Smooth muscle cell (in vitro differentiated cells): Measurements from ENCODE around the gene HECTD3. TPM values are rescaled to one million over a fixed set of nuclear protein-coding genes. Genes with fewer than 3 reads are reported as not detected.
"Not testable (repeated sequence)": the region's sequence is repeated elsewhere in the genome, so short reads cannot be mapped to it uniquely, and the experiment has no call there.

Experiments used
- DNase-seq: peaks from one replicate; lab custom pipeline; 2025; ENCODE audit not compliant: unreplicated experiment; lab: John Stamatoyannopoulos, UW
- H2AFZ ChIP-seq: fragments of 200-600 bp; sonication (generic); 2 replicates; pipeline ENCODE4 v1.6.0; 2016; ENCODE audit warnings: antibody characterized with exemption, low read depth, mild to moderate bottlenecking
- H3F3A ChIP-seq: fragments of 200-600 bp; sonication (generic); 2 replicates; pipeline ENCODE4 v1.6.0; 2017; ENCODE audit warnings: antibody characterized with exemption, low read depth
- H3K27ac ChIP-seq: fragments of 200-600 bp; sonication (generic); 2 replicates; pipeline ENCODE4 v1.5.1; 2016; ENCODE audit warnings: low read depth, mild to moderate bottlenecking
- H3K27me3 ChIP-seq: fragments of 200-600 bp; sonication (generic); 2 replicates; pipeline ENCODE4 v1.6.1; 2016; ENCODE audit warnings: low read depth, mild to moderate bottlenecking
- H3K36me3 ChIP-seq: fragments of 200-600 bp; sonication (generic); 2 replicates; pipeline ENCODE4 v1.5.1; 2016; ENCODE audit warnings: low read depth
- H3K4me1 ChIP-seq: fragments of 200-600 bp; sonication (generic); 2 replicates; pipeline ENCODE4 v1.5.1; 2016; ENCODE audit warnings: low read depth
- H3K4me2 ChIP-seq: fragments of 200-600 bp; sonication (generic); 2 replicates; pipeline ENCODE4 v1.6.0; 2016; ENCODE audit warnings: mild to moderate bottlenecking
- H3K4me3 ChIP-seq: fragments of 200-600 bp; sonication (generic); 2 replicates; pipeline ENCODE4 v1.5.1; 2016; ENCODE audit warnings: mild to moderate bottlenecking
- H3K79me2 ChIP-seq: fragments of 200-600 bp; sonication (generic); 2 replicates; pipeline ENCODE4 v1.6.0; 2016; ENCODE audit warnings: low read depth, mild to moderate bottlenecking
- H3K9ac ChIP-seq: fragments of 200-600 bp; sonication (generic); 2 replicates; pipeline ENCODE4 v1.6.0; 2016; ENCODE audit warnings: low read depth
- H3K9me3 ChIP-seq: fragments of 200-600 bp; sonication (generic); replicated peaks from 2 replicates; pipeline ENCODE4 v1.5.1; 2016; ENCODE audit warnings: low read depth
- H4K20me1 ChIP-seq: fragments of 200-600 bp; sonication (generic); 2 replicates; pipeline ENCODE4 v1.6.0; 2016; ENCODE audit warnings: low read depth
- WGBS: methylation state at CpG from one replicate; pipeline ENCODE4 v1.1.7; 2016; ENCODE audit warnings: low lambda C conversion rate; 5-methylcytosine and 5-hydroxymethylcytosine counted together
- polyA plus RNA-seq: library from polyadenylated mRNA; unstranded; fragments of >200 nt; fragmentation: Nextera tagmentation; extraction: Ambion mirVana; gene quantifications from 2 replicates; pipeline ENCODE4 v1.2.1, GENCODE V29; 2016
- total RNA-seq: library from RNA; depleted of rRNA; stranded (reverse); fragments of >200 nt; gene quantifications from 2 replicates; pipeline ENCODE4 v1.2.3, GENCODE V29; 2014
- TF ChIP-seq, protein P1 (sequence below): fragments of 200-600 bp; sonication (generic); IDR thresholded peaks from 2 replicates; pipeline ENCODE4 v1.5.1; 2017; ENCODE audit warnings: borderline replicate concordance, mild to moderate bottlenecking, antibody characterized with exemption; ENCODE audit not compliant: insufficient read depth, poor library complexity, severe bottlenecking

HECTD3 gene
- total and polyA plus RNA-seq, 2 experiments from 2014 or later = 22.7 to 41.7 TPM

DNA sequence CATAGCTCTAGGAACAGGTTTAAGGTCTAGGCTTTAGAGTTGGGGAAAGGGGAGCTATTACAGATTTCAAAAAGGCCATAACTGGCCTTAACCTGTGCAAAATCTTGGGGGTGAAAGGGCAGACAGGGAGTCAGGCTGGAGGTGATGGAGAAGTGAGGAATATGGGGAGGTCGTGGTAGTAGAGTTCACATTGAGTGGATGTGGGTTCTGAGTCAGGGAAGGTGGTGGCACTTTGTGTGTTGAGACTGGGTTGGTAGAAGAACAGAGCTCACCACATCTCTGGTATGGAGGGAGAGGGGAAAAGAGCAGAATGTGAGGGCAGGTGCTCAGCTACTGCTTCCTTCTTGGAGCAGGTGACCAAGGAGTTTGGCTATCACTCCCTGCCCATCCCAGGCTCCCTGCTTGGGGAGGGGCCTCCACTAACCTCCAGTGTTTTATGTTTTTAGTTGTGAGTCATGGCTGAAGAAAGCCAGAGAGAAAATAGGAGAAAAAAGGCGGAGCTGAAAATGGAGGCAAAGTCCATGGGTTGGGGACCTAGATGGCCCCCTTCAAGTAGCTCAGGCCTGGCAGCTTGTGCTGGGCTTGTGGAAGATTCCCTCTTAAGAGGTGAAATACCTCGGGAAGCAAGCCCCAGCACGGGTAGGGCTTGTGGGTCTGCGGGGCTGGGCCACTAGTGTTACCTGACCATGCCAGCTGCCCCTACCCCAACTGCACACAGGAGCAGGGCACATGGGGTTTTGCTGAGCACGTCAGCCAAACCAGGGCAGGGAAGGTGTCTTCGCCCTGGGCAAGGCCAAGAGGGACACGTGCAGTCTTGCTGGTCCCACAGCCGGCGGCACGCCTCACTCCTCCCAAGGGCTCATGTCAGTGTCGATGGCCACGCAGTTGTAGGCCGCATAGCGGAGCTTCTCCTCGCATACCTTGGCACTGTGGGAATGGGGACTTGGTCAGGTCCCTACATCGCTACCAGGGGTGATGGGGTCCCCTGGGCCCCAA lies 8.2 kb downstream of the HECTD3 start:
- H3K27ac ChIP-seq = no peak overlapping the region
- H2AFZ ChIP-seq = no peak overlapping the region
- WGBS = 97% methylated on average over 17 of the region's 17 CpGs
- no peaks in the 10 kb centered on the region for H4K20me1 ChIP-seq
- TF ChIP-seq, protein P1, sequence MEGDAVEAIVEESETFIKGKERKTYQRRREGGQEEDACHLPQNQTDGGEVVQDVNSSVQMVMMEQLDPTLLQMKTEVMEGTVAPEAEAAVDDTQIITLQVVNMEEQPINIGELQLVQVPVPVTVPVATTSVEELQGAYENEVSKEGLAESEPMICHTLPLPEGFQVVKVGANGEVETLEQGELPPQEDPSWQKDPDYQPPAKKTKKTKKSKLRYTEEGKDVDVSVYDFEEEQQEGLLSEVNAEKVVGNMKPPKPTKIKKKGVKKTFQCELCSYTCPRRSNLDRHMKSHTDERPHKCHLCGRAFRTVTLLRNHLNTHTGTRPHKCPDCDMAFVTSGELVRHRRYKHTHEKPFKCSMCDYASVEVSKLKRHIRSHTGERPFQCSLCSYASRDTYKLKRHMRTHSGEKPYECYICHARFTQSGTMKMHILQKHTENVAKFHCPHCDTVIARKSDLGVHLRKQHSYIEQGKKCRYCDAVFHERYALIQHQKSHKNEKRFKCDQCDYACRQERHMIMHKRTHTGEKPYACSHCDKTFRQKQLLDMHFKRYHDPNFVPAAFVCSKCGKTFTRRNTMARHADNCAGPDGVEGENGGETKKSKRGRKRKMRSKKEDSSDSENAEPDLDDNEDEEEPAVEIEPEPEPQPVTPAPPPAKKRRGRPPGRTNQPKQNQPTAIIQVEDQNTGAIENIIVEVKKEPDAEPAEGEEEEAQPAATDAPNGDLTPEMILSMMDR = no peak
- no peaks in the 10 kb centered on the region for H3K4me1 ChIP-seq
- no peaks in the 10 kb centered on the region for H3K36me3 ChIP-seq
- no peak overlapping the region for H3K9ac ChIP-seq
- H3K4me2 ChIP-seq = no peak overlapping the region
- no peaks in the 10 kb centered on the region for H3K9me3 ChIP-seq
- no peaks in the 10 kb centered on the region for H3F3A ChIP-seq
- no peaks in the 10 kb centered on the region for H3K79me2 ChIP-seq
- DNase-seq = no peak
- H3K4me3 ChIP-seq = no peak overlapping the region
- no peaks in the 10 kb centered on the region for H3K27me3 ChIP-seq

DNA sequence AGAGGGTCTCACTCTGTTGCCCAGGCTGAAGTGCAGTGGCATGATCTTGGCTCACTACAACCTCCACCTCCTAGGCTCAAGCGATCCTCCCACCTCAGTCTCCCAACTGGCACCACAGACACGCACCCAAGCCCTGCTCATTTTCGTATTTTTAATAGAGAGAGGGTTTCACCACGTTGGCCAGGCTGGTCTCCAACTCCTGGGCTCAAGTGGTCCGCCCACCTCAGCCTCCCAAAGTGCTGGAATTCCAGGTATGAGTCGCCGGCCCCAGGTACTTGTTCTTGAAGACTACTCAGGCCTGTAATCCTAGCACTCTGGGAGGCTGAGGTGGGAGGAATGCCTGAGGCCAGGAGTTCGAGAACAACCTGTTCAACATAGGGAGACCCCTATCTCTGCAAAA lies 9.5 kb downstream of the HECTD3 start:
- not testable (repeated sequence) for H3K4me3 ChIP-seq, H3K27ac ChIP-seq, H3K9ac ChIP-seq, H3K27me3 ChIP-seq, H3K4me2 ChIP-seq, H3F3A ChIP-seq, H3K36me3 ChIP-seq, H2AFZ ChIP-seq, H3K79me2 ChIP-seq, DNase-seq, H4K20me1 ChIP-seq, H3K4me1 ChIP-seq, H3K9me3 ChIP-seq
- WGBS = 90% methylated on average over 8 of the region's 8 CpGs

DNA sequence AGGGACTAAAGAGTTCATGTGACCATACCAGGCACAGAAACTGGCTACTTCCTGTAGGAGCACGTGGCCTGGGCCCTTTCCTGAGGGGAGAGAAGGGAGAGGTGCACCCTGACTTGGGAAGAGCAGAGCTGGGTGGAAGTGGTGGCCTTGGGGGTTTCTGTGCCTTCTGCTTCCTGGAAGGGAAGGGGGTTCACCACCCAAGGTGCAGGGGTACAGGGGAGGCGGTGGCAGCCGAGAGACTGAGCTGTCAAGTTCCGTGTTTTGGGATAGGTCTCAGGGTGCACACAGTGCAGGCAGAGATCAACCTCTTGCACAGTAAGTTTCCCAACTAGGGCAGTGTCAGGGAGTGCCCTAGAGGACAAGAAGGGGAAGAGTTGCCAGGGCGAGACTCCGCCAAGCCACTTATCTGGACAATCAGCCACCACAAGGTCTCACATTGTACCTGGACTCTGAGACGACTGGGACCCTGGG lies 10.1 kb downstream of the HECTD3 start:
- TF ChIP-seq, protein P1 = no peak
- WGBS = 92% methylated on average over 7 of the region's 7 CpGs
- H3K27ac ChIP-seq = no peak overlapping the region

DNA sequence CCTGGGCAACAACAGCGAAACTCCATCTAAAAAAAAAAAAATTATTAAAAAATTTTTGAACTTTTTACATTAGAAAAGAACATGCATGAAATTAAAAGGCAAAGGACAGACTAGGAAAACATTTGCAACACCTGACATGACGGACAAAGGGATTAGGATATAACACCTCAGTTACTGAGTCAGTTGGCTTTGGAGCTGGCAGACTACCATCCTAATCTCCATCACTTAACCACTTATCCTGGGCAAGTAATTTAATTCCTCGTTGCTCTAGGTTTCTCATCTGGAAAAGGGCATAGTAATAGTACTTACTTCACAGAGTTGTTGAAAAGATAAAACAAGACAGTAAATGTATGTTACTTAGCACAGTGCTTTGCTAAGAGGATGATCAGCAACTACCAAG lies 11.9 kb downstream of the HECTD3 start:
- 78% methylated on average over 3 of the region's 3 CpGs for WGBS
- H3K9me3 ChIP-seq = no peaks in the 10 kb centered on the region
- no peaks in the 10 kb centered on the region for H3K27me3 ChIP-seq
- H3K36me3 ChIP-seq = no peaks in the 10 kb centered on the region
- no peaks in the 10 kb centered on the region for H3K79me2 ChIP-seq
- TF ChIP-seq, protein P1 = no peak
- H3K4me2 ChIP-seq = no peak overlapping the region
- DNase-seq = no peak
- no peak overlapping the region for H3K9ac ChIP-seq
- H3K4me1 ChIP-seq = no peaks in the 10 kb centered on the region
- H3K27ac ChIP-seq = no peak overlapping the region
- H3K4me3 ChIP-seq = no peak overlapping the region
- no peaks in the 10 kb centered on the region for H4K20me1 ChIP-seq
- no peaks in the 10 kb centered on the region for H3F3A ChIP-seq
- H2AFZ ChIP-seq = no peak overlapping the region

More for the DNA sequence above, 10.1 kb downstream of the HECTD3 start:
- Histone ChIP-seq H4K20me1 (no peaks in the 10 kb centered on the region), H3K9me3 (no peaks in the 10 kb centered on the region), H3K4me3 (no peak overlapping the region), H3K36me3 (no peaks in the 10 kb centered on the region), H3K9ac (no peak overlapping the region), H2AFZ (no peak overlapping the region), H3K79me2 (no peaks in the 10 kb centered on the region), H3K4me1 (no peaks in the 10 kb centered on the region), H3K4me2 (no peak overlapping the region), H3F3A (no peaks in the 10 kb centered on the region), H3K27me3 (no peaks in the 10 kb centered on the region)
- DNase-seq = no peak
